ENCODE results near the gene SLC4A5. TPM values are rescaled to one million over a fixed set of nuclear protein-coding genes. Genes with fewer than 3 reads are reported as not detected.

Gene SLC4A5
- total RNA-seq, 1 donor from 2014 or later: 3.7 TPM

DNA sequence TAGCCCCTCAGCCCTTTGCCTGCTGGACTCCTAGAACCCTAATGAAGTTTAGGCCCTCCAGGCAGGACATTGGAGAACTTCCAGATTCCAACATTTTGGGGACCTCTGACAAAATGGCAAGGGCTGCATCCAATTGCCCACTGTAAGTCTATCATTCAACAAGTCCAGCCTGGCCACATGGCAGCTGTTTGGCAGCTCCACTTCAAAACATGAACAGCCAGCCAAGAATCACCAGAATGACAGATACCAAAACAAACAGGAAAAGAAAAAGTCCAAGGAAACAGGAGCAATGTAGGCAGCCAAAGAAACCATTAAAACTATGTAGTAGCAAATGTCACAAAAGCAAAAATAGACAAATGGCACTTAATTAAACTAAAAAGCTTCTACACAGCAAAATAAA, 25.5 kb downstream of the SLC4A5 start:
- intact Hi-C loops (cut with micrococcal nuclease): no loop called here

DNA sequence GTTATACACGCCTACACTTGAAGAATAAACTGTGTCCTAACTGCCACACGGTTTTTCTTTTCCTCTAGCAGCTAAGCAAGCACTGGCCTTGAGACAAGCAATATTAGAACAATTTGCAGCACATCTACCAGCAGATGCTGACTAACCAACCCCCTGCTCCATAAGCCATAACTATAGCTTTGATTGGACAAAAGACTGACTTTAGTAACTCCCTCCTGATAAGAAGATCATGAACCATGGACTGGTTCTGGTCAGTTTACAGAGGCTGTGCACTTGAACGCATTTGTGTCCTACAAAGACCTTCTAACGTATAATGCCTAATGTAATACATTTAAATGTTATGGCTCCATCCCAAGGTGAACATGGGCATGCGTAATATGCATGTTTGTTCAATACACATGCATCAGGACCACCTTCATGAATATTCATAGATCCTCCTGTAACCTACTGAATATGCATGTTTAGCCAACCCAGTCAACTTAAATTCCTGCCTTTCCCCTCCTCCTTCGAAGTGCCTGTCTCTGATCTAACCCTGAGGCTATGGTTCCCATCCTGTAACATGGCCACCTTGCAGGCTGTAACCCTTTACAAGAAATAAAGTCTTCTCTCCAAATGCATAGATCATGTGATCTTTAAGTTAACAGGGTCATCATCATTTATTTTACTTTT, 26.5 kb downstream of the SLC4A5 start:
- intact Hi-C loops (cut with micrococcal nuclease): no loop called here

DNA sequence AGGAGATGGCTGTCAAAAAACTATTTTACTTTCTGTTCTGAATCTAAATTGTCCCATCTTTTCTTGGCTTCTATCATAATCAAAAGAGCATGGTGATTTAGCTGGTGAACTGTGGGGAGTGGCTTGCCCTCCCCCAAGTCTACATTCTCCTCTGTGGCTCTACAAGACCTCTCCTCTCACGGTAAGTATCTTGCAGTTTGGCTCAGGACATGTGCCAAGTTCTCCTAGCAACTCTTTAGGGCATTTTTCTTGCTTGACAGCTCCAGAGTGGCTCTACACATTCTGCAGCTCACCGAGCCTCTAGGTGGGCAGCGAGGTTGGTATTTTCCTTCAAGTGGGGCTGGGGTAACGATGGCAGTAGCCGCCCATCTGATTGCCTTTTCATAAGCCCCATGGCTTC, 29.1 kb downstream of the SLC4A5 start:
- intact Hi-C loops (cut with micrococcal nuclease): no loop called here

DNA sequence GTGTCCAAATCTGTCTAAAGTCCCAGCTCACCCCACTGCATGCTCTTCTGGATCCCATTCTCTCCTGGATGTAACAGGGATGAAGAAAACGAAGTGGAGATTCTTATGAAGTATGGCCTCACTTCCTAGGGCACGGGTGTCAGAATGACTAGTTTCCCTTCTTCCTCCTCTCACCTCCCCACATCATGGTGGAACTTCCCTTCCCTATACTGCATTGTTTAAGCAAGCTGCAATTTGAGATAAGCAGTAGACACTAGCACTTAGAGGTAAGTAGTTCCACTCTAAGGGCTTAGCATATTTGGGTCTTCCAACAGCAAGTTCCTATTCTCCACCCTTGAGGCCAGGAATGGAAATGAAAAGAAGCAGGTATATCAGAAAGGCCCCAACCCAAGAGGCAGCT, 29.7 kb downstream of the SLC4A5 start:
- intact Hi-C loops (cut with micrococcal nuclease): no loop called here

DNA sequence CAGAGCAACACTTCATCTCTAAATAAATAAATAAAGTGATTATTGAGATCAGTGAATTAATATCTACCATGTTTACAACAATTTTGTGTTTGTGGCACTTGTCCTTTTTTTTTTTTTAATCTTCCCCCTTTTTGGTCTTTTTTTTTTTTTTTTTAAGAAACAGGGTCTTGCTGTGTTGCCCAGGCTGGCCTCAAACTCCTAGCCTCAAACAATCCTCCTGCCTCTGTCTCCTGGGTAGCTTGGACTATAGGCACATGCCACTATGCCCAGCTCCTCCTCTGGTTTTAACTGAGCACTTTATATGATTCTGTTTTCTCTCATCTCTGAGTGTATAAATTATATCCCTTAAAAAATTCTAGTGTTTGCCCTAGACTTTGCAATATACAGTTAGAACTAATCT, 30.3 kb downstream of the SLC4A5 start:
- intact Hi-C loops (cut with micrococcal nuclease): no loop called here

DNA sequence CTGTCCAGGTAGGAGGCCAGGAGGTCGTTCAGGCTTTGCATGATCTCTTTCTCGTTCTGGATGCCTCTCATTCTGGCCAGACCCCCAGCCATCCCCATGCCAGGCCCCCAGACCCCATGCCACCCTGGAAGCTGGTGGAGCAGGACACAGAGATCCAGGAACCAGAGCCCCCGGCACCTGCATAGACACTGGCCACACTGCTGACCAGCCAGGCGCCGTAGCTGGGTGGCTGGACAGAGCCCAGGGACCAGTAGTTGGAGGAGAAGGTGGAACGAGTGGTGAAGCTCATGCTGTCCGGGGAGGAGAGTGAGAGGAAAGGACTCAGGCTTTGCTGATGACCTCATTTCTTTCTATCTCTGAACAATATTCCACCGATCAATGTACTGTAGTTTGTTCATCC, 35.5 kb downstream of the SLC4A5 start:
- intact Hi-C loops (cut with micrococcal nuclease): no loop called here

DNA sequence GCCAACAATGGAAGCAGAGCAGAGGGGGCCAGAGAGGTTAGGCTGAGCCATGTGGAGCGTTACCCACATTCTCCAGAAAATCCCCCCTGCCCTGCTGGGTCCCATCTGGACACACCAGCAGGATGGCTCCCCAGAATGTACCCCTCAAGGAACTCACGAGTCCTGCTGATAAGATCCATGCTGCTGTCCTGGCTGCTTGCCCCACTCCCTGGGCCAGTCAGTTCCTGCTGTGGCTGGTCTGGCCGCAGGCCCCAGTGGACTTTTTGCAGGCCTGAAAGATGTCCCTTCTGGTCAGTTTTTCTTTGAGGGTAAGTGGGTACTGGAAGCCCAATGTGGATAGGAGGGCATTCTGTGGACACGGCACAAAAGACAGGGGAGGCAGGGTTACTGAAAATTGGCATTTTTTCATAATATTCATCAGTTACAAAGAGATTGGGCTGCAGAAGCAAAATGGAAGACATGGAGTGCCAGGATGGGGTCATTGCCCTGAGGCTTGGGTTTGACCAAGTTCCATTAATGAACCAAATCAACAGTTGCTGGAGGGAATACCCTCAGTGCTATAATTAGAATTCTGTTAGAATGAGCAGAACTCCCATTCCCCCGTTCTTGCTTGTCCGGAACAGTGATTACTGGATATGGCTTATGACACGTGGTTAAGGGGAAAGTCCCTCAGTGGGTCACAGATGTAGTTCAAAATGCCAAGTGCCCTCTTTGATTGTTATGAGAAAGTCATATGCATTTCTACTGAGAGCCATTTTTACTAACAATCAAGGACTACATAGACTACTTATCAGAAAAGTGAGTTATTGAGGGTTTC, 38.7 kb downstream of the SLC4A5 start:
- intact Hi-C loops (cut with micrococcal nuclease): no loop called here

DNA sequence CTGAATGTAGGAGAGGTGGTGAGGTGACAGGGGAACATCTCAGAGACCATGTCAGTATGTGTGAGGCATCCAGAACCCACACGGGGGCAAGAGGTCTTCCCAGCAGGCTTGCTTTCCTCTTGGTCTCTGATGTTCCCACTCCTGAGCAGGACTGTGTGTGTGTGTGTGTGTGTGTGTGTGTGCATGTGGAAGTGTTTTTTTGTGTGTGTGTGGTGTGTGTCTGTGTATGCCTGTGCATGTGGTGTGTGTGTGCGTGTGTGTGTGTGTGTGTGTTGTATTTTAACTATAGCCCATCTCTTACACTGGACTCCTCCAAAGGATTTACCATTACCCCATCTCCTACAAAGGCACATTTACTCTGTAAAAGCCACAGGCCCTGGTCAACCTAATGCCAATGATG, 40.4 kb downstream of the SLC4A5 start:
- intact Hi-C loops (cut with micrococcal nuclease): no loop called here

DNA sequence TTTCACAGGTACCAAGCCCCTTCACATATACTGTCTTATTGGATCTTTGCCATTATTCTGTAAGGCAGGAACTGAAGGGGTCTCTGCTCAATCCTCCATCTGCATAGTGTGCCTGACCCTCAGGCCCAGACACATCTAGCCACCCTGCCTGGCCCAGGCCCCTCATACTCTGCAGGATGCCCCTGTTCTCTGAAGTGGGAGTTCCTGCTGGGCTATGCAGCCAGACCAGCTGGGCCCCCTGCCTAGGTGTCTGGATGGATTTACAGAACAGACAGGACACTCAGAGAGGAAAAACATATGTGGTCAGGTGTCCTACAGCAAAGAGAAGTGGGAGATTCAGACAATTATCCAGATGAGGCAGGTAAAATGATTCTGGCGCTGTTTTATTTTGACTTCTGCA, 42.0 kb downstream of the SLC4A5 start:
- intact Hi-C loops (cut with micrococcal nuclease): no loop called here

DNA sequence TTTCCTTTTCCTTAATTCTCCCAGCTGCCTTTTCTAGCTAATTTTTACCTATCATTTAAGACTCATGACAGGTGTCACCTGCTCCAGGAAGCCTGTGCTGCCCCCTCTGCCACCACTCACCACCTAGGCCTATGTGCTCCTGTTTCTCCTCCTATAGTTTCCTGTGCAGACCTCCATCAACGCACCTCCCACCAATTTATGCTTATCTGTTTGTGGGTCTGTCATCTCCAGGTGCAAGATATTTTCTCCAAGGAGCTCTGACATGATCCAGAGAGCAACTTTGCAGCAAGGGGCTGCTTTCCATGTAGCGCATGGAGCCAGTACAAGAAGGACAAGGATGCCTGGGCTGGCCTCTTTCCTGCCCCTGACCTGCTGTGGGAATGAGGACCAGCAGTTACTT, 42.7 kb downstream of the SLC4A5 start:
- intact Hi-C loops (cut with micrococcal nuclease): no loop called here

DNA sequence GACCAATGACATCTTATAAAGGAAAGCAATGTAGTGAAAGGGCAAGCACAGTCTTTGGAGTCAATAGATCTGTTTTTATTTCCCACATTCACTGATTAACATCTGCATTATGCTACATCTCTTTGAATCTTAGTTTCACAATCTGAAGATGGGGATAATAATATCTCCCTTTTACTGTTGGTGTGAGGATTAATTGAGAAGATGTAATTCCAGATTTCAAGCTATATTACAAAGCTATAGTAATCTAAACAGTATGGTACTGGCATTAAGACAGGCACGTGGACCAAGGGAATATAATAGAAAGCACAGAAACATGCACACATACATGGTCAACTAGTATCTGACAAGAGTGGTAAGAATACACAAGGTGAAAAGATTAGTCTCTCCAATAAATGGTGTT, 45.3 kb downstream of the SLC4A5 start:
- intact Hi-C loops (cut with micrococcal nuclease): no loop called here

DNA sequence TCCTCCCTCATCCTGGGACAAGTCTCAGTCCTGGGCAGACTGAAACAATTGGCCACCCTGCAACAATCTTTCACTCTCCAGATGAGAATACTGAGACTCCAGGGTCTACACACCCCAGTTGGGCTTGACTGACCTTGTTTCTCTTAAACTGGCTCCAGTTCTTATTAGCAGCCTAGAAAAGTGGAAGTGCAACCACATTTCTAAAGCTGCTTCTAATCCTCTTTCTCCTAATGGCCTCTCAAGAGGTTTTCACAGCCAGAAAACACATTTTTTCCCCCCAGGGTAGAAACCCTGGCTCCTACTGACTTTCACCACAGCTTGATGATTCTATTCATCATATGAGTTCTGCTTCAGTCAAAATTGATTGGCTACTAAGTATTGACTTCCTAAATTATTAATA, 45.8 kb downstream of the SLC4A5 start:
- intact Hi-C loops (cut with micrococcal nuclease): no loop called here

DNA sequence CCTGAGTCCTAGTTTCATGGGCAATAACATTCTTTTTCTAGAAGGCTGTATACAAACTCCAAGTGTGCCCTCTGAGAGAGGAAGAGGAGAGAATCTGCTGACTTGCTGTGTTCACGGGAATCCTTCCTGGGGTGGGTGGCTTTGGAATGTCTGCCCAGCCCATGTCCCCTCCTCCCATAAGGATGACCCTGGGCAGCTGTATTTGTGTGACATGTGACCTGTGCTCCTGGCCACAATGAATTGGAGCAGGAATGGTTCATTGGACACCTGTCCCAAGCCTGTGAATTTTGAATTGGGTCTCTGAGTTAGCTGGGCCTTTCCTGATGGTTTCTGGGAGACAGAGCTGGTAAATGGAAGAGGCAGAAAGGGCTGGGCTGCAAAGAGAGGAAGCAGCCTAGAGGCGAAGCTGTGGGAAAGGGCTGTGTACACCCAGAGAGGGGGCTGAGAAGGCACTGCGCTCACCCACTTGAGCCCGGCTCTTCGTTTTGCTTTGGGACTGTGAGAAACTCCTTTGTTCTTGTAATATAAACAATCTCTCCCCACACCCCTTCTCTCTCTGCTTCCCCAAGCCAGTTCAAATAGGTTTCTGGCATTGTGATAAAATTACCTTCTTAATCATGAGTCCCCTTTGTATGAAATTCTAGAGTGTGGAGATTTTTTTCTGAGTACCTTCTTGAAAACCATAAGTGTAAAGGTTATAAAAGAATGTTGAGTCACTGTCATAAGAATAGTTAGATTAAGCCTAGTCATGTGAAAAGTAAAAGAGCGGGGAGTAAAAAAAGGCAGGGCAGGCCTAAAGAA, 49.8 kb downstream of the SLC4A5 start:
- intact Hi-C loops (cut with micrococcal nuclease): loop anchor here (5.0 kb wide), 1 partner anchor 41 kb away; no protein-coding TSS in a partner anchor

DNA sequence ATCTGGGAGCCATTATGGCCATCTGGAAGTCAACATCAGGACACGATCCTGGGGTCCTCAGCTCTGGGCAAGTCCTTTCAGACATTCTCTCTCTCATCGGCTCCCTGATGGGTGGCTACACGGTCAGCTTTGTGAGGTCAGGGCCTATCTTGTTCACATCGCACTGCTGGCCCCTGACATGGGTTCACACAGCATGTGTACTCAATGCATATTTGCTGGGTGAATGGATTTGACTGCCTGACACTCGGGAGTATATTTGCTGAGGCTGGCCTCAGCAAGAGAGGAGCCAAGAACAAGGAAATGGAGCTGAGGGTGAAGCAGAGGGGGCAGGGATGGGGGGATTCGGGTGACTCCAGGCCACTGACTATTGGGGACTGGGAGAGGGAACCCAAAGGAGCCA, 50.5 kb downstream of the SLC4A5 start:
- intact Hi-C loops (cut with micrococcal nuclease): loop anchor here (5.0 kb wide), 1 partner anchor 40 kb away; no protein-coding TSS in a partner anchor

DNA sequence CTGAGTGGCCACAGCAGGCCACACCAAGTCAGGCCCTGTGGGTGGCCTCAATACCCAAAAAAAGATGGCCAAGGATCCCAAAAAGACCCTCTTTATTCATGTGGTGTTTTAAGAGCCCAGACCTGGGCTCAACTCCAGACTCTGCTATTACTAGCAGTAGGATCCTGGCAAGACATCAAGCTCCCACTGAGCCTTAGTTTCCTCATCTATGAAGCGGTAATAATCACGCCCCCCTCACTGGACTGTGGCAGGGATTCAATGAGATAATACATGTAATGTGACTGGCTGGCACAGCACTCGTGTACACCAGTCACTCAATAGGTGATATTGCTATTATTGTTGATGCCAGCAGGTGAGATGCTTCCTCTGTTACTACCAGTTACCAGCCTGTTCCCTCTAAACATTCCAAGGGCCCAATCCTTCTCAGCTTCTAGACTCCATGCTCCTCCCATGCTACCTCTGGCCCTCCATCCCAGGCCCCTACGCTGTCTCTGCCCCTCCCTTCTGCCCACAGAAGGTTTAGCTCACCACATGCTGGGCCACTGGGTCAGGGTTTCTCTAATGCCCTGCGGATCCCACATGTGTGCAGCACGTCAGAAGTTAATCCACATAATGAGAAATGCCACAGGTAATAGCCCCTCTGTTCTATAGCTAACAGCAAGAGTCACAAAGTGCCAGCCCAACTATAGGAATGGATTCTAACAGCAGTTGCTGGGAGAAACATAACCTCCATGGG, 51.2 kb downstream of the SLC4A5 start:
- intact Hi-C loops (cut with micrococcal nuclease): loop anchor here (2.0 to 5.0 kb wide), 2 partner anchors 25 to 40 kb away; no protein-coding TSS in a partner anchor

DNA sequence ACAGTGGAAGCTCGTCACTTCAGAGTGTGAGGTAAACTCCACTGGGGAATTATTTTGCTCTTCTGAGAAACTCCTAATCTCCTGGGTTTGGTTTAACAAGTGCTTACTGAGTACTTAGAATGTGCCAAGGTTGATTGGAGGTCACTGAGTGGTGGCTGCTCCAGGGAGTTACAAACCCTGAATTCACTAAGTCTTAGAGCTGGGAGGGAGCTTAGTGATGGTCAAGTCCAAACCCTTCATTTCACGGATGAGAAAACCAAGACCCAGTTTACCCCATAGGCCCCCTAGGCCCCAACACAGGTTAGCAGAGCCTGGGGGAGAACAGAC, 52.0 kb downstream of the SLC4A5 start:
- intact Hi-C loops (cut with micrococcal nuclease): loop anchor here (2.0 to 5.0 kb wide), 2 partner anchors 24 to 39 kb away; no protein-coding TSS in a partner anchor

DNA sequence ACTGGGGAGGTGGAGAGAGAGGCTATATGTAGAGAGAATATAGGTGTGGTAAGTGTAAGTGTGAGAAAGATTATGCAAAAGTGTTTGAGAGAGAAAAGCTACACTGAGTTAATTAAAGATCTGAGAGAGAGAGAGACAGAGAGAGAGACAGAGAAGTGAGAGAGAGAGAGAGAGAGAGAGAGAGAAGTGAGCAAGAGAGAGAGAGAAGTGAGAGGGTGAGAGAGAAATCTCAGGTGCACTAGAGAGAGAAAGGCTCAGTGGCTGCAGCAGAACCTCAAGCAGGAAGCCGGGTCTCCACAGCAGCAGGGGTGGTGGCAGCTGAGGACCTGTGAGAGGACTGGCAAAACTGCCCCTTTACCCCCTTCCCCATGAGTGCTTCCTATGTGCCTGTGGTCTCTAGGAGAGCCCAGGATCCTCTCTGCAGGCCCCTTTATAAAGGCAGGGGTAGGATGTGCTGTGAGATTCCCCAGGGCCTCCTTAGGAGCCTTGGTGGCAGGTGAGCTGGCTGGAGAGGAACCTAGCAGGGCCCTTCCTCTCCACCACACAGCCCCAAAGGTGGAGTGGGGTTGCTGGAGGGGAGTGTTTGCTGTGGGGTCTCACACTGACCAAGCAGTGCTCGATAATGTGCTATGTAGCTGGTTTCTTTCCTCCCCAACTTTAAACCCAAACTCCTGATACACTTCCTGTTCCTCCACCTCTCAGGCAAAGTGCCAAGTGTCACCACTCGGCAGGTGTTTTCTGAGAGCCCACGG, 52.6 kb downstream of the SLC4A5 start:
- intact Hi-C loops (cut with micrococcal nuclease): loop anchor here (2.0 to 5.0 kb wide), 2 partner anchors 24 to 38 kb away; no protein-coding TSS in a partner anchor

DNA sequence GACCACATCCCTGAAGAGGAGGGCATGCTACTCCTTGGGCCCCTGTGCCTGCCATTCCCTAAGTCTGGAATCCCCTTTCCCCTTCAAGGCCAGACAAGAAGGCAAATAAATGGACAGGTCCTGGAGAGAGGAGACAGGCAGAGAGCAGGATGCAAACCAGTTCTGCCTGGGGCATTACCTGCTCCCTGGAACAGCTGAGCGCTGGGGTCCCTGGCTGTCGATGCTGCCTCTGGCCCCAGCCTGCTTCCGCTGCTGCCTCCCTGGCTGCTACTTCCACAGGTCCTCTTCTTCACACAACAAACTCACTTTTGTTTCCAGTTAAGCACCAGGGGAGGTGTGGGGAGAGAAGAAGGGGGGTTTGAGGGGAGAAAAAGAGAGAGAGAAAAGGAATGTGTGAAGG, 53.1 kb downstream of the SLC4A5 start:
- intact Hi-C loops (cut with micrococcal nuclease): loop anchor here (2.0 to 5.0 kb wide), 2 partner anchors 23 to 38 kb away; no protein-coding TSS in a partner anchor

DNA sequence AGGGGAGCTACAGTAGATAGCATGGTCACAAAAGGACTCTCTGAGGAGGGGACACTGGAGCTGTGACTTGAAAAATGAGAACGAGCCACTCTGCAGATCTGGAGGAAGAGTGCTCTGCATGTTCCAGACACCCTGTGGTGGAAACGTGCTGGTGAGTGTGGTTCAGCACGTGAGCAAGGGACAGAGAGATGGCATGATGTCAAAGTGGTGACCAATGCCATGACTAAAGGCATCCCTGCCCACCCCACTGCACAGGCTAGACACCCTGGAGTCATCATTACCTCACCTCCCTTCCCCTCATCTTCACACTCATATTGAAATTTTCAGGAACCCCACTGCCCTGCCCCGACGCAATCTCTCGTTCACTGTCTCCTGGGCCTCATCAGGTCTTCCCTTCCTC, 56.5 kb downstream of the SLC4A5 start:
- intact Hi-C loops (cut with micrococcal nuclease): no loop called here

Data from T-helper 1 cell treated with Interleukin-12 subunit alpha and Interleukin-12 subunit beta and Interleukin-4 antibody, amounts not matched to agents 30 ng/mL and 1 ng/mL, for 36 hours (primary cell).